Measurements from ENCODE around the gene PABPN1.
A peak's percentile ranks its signal among the peaks of the same experiment; 100 is the strongest.

Gene PABPN1

GRCh38 chr14:23326491-23327332, 5.5 kb downstream of the PABPN1 start:
- no peak for DNase-seq

- peak; percentile 51 for DNase-seq
These were observed 6.9 kb downstream of the PABPN1 start for GRCh38 chr14:23327947-23328744.

- DNase-seq, result no peak
These were observed 14.4 kb downstream of the PABPN1 start for GRCh38 chr14:23335623-23336022.

- no peak for DNase-seq
These were observed 18.4 kb downstream of the PABPN1 start for GRCh38 chr14:23339506-23340268.

- no peak for DNase-seq
These were observed 23.2 kb downstream of the PABPN1 start for GRCh38 chr14:23344481-23344880.

GRCh38 chr14:23345987-23346692, 24.9 kb downstream of the PABPN1 start:
- DNase-seq, result no peak

- no peak for DNase-seq
These were observed 25.6 kb downstream of the PABPN1 start for GRCh38 chr14:23346693-23347405.

GRCh38 chr14:23347406-23348296, 26.4 kb downstream of the PABPN1 start:
- no peak for DNase-seq

- no peak for DNase-seq
These were observed 27.0 kb downstream of the PABPN1 start for GRCh38 chr14:23348297-23348655.

- DNase-seq, result no peak
These were observed 28.0 kb downstream of the PABPN1 start for GRCh38 chr14:23349156-23349845.

- no peak for DNase-seq
These were observed 30.6 kb downstream of the PABPN1 start for GRCh38 chr14:23351681-23352505.

GRCh38 chr14:23352506-23353432, 31.5 kb downstream of the PABPN1 start, which contains the start of gene SLC22A17:
Gene SLC22A17, minus strand, starts transcription at chr14:23352887.
- peak; percentile 40 for DNase-seq

GRCh38 chr14:23353433-23353780, 32.1 kb downstream of the PABPN1 start:
- no peak for DNase-seq

GRCh38 chr14:23354990-23355389, 33.7 kb downstream of the PABPN1 start:
- DNase-seq, result no peak

- no peak for DNase-seq
These were observed 34.7 kb downstream of the PABPN1 start for GRCh38 chr14:23355871-23356435.

GRCh38 chr14:23356662-23357061, 35.4 kb downstream of the PABPN1 start:
- no peak for DNase-seq

GRCh38 chr14:23357261-23357660, 36.0 kb downstream of the PABPN1 start:
- no peak for DNase-seq

- no peak for DNase-seq
These were observed 36.8 kb downstream of the PABPN1 start for GRCh38 chr14:23358042-23358441.
